ENCODE measurements around the gene PARP11.

GRCh38 chr12:3921151-3921471, 47.9 kb upstream of the PARP11 start:
- TF ChIP-seq CTCF (IDR thresholded peaks at IDR 0.05; ENCODE audit: extremely low read depth in 1 of 2, insufficient read depth in 1 of 2, low read depth in 1 of 2, low read length in 2 of 2) (no peak), POLR2A (IDR thresholded peaks at IDR 0.05; ENCODE audit: low read depth, low read length) (no peak), EZH2 (IDR thresholded peaks at IDR 0.05; ENCODE audit: borderline replicate concordance, low read depth, low read length, severe bottlenecking) (no peak), MAX (IDR thresholded peaks at IDR 0.05; ENCODE audit: insufficient read depth, insufficient read length) (no peak), MYC (IDR thresholded peaks at IDR 0.05; ENCODE audit: low read depth, low read length) (no peak), JUN (IDR thresholded peaks at IDR 0.05; ENCODE audit: borderline replicate concordance, insufficient read depth, insufficient read length, low read depth) (no peak), POLR2AphosphoS5 (IDR thresholded peaks at IDR 0.05; ENCODE audit: insufficient read depth, low read depth, low read length) (no peak), GATA2 (IDR thresholded peaks at IDR 0.05; ENCODE audit: insufficient read depth, insufficient read length, low read depth, low read length) (no peak), FOS (IDR thresholded peaks at IDR 0.05; ENCODE audit: borderline replicate concordance, insufficient read depth, low read length) (no peak)

Measured in endothelial cell of umbilical vein (primary cell).